GM12878 (cell line): ENCODE measurements around the gene WDR12.

Source experiments
- CEBPB ChIP-seq, 2 experiments: fragments of 150-350 bp in 1 of 2; IDR thresholded peaks; 2 replicates each; pipeline ENCODE4 v1.6.1; 2012 to 2014; ENCODE audit warnings: low read depth in 2 of 2, low read length in 2 of 2, borderline replicate concordance in 1 of 2, inconsistent platforms in 1 of 2
- CHD4 ChIP-seq: fragments of 200-600 bp; sonication (generic); IDR thresholded peaks from 2 replicates; pipeline ENCODE4 v1.6.1; 2016; ENCODE audit warnings: mild to moderate bottlenecking
- CTCF ChIP-seq, 3 experiments: IDR thresholded peaks in 2 of 3; conservative IDR thresholded peaks in 1 of 3; 2 replicates each; pipeline ENCODE4 v1.5.1; 2011; ENCODE audit warnings: low read depth in 3 of 3, low read length in 3 of 3, mild to moderate bottlenecking in 3 of 3, control low read depth in 2 of 3, moderate library complexity in 2 of 3, inconsistent platforms in 1 of 3, mixed read lengths in 1 of 3; ENCODE audit not compliant: control insufficient read depth in 2 of 3, insufficient read depth in 1 of 3; ENCODE audit errors: extremely low read depth in 1 of 3
- EGR1 ChIP-seq, 2 experiments: IDR thresholded peaks; 1 replicate in 1 of 2; 2 replicates in 1 of 2; pipeline ENCODE4 v1.6.1; 2011 to 2012; ENCODE audit warnings: low read depth in 2 of 2, low read length in 2 of 2, borderline replicate concordance in 1 of 2, mild to moderate bottlenecking in 1 of 2, moderate library complexity in 1 of 2
- MAX ChIP-seq: IDR thresholded peaks from 2 replicates; pipeline ENCODE4 v1.6.1; 2012; ENCODE audit warnings: low read depth, low read length, improper control_type of control experiment
- MEF2A ChIP-seq: IDR thresholded peaks from 2 replicates; pipeline ENCODE4 v1.6.1; 2011; ENCODE audit warnings: low read depth, mild to moderate bottlenecking, low read length, moderate library complexity; ENCODE audit not compliant: insufficient read depth
- NR2C2 ChIP-seq: IDR thresholded peaks from 2 replicates; pipeline ENCODE4 v1.6.1; 2011; ENCODE audit warnings: borderline replicate concordance, low read depth; ENCODE audit not compliant: control insufficient read depth, insufficient read length
- RAD21 ChIP-seq: IDR thresholded peaks from 2 replicates; pipeline ENCODE4 v1.6.1; 2011; ENCODE audit warnings: mild to moderate bottlenecking, low read depth, low read length, moderate library complexity; ENCODE audit not compliant: insufficient read depth
- RCOR1 ChIP-seq: conservative IDR thresholded peaks from 2 replicates; pipeline ENCODE4 v1.6.1; 2012; ENCODE audit warnings: low read depth, low read length, improper control_type of control experiment
- RELB ChIP-seq: fragments of 450-650 bp; IDR thresholded peaks from 2 replicates; pipeline ENCODE4 v1.6.1; 2017; ENCODE audit warnings: low read depth, mild to moderate bottlenecking, moderate library complexity
- SUPT20H ChIP-seq: IDR thresholded peaks from 2 replicates; pipeline ENCODE4 v1.6.1; 2011; ENCODE audit warnings: low read depth, mild to moderate bottlenecking, low read length, moderate library complexity, borderline replicate concordance; ENCODE audit not compliant: control insufficient read depth
- ZNF687 ChIP-seq: fragments of 450-650 bp; IDR thresholded peaks from 2 replicates; pipeline ENCODE4 v1.6.1; 2017; ENCODE audit warnings: mild to moderate bottlenecking, moderate library complexity
- TF ChIP-seq, protein P1 (sequence below): IDR thresholded peaks from 2 replicates; pipeline ENCODE4 v1.6.1; 2012; ENCODE audit warnings: improper control_type of control experiment, low read depth, low read length; ENCODE audit not compliant: insufficient replicate concordance

GRCh38 chr2:202945497-202945896 is 34.0 kb upstream of the WDR12 start:
- TF ChIP-seq CTCF (IDR thresholded peaks at IDR 0.05 in 2 of 3, conservative IDR thresholded peaks at IDR 0.05 in 1 of 3; ENCODE audit: control insufficient read depth in 2 of 3, extremely low read depth in 1 of 3, insufficient read depth in 1 of 3, low read depth in 3 of 3, low read length in 3 of 3) (no peak), CHD4 (no peak), ZNF687 (no peak), MEF2A (no peak), RELB (no peak), RAD21 (no peak), EGR1 (IDR thresholded peaks at IDR 0.05; ENCODE audit: borderline replicate concordance in 1 of 2, low read depth in 2 of 2, low read length in 2 of 2) (no peak), CEBPB (IDR thresholded peaks at IDR 0.05; ENCODE audit: borderline replicate concordance in 1 of 2, low read depth in 2 of 2, low read length in 2 of 2) (no peak), NR2C2 (no peak), RCOR1 (no peak), MAX (no peak), SUPT20H (no peak)
- TF ChIP-seq, protein P1, sequence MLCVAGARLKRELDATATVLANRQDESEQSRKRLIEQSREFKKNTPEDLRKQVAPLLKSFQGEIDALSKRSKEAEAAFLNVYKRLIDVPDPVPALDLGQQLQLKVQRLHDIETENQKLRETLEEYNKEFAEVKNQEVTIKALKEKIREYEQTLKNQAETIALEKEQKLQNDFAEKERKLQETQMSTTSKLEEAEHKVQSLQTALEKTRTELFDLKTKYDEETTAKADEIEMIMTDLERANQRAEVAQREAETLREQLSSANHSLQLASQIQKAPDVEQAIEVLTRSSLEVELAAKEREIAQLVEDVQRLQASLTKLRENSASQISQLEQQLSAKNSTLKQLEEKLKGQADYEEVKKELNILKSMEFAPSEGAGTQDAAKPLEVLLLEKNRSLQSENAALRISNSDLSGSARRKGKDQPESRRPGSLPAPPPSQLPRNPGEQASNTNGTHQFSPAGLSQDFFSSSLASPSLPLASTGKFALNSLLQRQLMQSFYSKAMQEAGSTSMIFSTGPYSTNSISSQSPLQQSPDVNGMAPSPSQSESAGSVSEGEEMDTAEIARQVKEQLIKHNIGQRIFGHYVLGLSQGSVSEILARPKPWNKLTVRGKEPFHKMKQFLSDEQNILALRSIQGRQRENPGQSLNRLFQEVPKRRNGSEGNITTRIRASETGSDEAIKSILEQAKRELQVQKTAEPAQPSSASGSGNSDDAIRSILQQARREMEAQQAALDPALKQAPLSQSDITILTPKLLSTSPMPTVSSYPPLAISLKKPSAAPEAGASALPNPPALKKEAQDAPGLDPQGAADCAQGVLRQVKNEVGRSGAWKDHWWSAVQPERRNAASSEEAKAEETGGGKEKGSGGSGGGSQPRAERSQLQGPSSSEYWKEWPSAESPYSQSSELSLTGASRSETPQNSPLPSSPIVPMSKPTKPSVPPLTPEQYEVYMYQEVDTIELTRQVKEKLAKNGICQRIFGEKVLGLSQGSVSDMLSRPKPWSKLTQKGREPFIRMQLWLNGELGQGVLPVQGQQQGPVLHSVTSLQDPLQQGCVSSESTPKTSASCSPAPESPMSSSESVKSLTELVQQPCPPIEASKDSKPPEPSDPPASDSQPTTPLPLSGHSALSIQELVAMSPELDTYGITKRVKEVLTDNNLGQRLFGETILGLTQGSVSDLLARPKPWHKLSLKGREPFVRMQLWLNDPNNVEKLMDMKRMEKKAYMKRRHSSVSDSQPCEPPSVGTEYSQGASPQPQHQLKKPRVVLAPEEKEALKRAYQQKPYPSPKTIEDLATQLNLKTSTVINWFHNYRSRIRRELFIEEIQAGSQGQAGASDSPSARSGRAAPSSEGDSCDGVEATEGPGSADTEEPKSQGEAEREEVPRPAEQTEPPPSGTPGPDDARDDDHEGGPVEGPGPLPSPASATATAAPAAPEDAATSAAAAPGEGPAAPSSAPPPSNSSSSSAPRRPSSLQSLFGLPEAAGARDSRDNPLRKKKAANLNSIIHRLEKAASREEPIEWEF: no peak
